ENCODE results near the gene TARP.

TARP gene

GRCh38 chr7:38223306-38223705 is 50.1 kb downstream of the TARP start:
- no TSS peak for BruUV-seq (replicated peaks)
- Histone ChIP-seq H3K36me3 (ENCODE audit: control insufficient read depth in 1 of 2, insufficient read depth in 2 of 2, low read length in 2 of 2) (peaks cover 0 to 13% of the 10 kb centered on the region in 2 experiments; a peak in 2 of 4 replicates), H3K9me2 (ENCODE audit: insufficient read depth) (no peaks in the 10 kb centered on the region), H3K4me2 (ENCODE audit: low read length) (no peak overlapping the region), H4K20me1 (ENCODE audit: insufficient read depth) (no peaks in the 10 kb centered on the region), H3K79me2 (ENCODE audit: insufficient read depth, low read length) (no peaks in the 10 kb centered on the region), H3K27ac (ENCODE audit: low read depth, low read length) (no peak overlapping the region), H3K4me3 (replicated peaks in 1 of 2; ENCODE audit: low read depth in 1 of 2, low read length in 2 of 2) (no peak overlapping the region), H3K9me3 (ENCODE audit: control insufficient read depth in 1 of 2, insufficient read depth in 1 of 2, low read depth in 1 of 2, low read length in 2 of 2) (no peaks in the 10 kb centered on the region), H3K4me1 (ENCODE audit: control insufficient read depth in 1 of 2, insufficient read depth in 2 of 2, low read length in 2 of 2) (no peaks in the 10 kb centered on the region), H2AFZ (ENCODE audit: low read depth, low read length, poor library complexity, severe bottlenecking) (no peak overlapping the region), H3K27me3 (ENCODE audit: insufficient read depth, low read length) (no peaks in the 10 kb centered on the region), H3K9ac (ENCODE audit: low read length) (no peak overlapping the region)
- DNase-seq (ENCODE audit: low read depth, low spot score) (no peak), ATAC-seq (no peak)
- TF ChIP-seq ZNF274 (IDR thresholded peaks at IDR 0.05; ENCODE audit: low read depth, low read length), result no peak
- no peak for TF ChIP-seq CEBPB (IDR thresholded peaks at IDR 0.05; ENCODE audit: low read depth)
- TF ChIP-seq, protein P1, sequence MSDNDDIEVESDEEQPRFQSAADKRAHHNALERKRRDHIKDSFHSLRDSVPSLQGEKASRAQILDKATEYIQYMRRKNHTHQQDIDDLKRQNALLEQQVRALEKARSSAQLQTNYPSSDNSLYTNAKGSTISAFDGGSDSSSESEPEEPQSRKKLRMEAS (IDR thresholded peaks at IDR 0.05), result no peak
- TF ChIP-seq POLR2A (IDR thresholded peaks at IDR 0.05; ENCODE audit: borderline replicate concordance, extremely low read depth, insufficient read depth, insufficient read length), result no peak
- TF ChIP-seq ELF1 (IDR thresholded peaks at IDR 0.05; ENCODE audit: borderline replicate concordance, low read depth), result no peak
- TF ChIP-seq, protein P2, sequence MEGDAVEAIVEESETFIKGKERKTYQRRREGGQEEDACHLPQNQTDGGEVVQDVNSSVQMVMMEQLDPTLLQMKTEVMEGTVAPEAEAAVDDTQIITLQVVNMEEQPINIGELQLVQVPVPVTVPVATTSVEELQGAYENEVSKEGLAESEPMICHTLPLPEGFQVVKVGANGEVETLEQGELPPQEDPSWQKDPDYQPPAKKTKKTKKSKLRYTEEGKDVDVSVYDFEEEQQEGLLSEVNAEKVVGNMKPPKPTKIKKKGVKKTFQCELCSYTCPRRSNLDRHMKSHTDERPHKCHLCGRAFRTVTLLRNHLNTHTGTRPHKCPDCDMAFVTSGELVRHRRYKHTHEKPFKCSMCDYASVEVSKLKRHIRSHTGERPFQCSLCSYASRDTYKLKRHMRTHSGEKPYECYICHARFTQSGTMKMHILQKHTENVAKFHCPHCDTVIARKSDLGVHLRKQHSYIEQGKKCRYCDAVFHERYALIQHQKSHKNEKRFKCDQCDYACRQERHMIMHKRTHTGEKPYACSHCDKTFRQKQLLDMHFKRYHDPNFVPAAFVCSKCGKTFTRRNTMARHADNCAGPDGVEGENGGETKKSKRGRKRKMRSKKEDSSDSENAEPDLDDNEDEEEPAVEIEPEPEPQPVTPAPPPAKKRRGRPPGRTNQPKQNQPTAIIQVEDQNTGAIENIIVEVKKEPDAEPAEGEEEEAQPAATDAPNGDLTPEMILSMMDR (IDR thresholded peaks at IDR 0.05 in 2 of 3, conservative IDR thresholded peaks at IDR 0.05 in 1 of 3; ENCODE audit: borderline replicate concordance in 1 of 3, insufficient read depth in 1 of 3, low read depth in 2 of 3, low read length in 2 of 3), result no peak
- TF ChIP-seq RAD21 (IDR thresholded peaks at IDR 0.05; ENCODE audit: low read depth), result no peak
- no peak for TF ChIP-seq ZBTB33 (IDR thresholded peaks at IDR 0.05; ENCODE audit: extremely low read depth, insufficient replicate concordance, low read length)
- intact Hi-C loops (cut with micrococcal nuclease), result loop anchor here (5.0 kb wide), 2 partner anchors 94 to 306 kb away; partner anchors contain the start of gene SFRP4
- ChIA-PET RAD21 (ENCODE audit: low non-redundant PET in 1 of 2, low total read pairs in 2 of 2, uncharacterized antibody in 2 of 2, unreplicated experiment in 2 of 2) (no interaction called here), CTCF (interaction anchor here (0.8 to 1.6 kb wide), 6 partner anchors 8 to 306 kb away, joined by 3 to 5 read pairs (median 3); no protein-coding TSS in a partner anchor), POLR2A (no interaction called here)
